Fibroblast of lung (primary cell): ENCODE data around the gene DOK1. TPM values are rescaled to one million over a fixed set of nuclear protein-coding genes. Genes with fewer than 3 reads are reported as not detected.

Source experiments
- DNase-seq, 2 donors: peaks; one replicate each; pipeline versions ENCODE4 v3.0.0 to v3.0.0-alpha.2; 2010; ENCODE audit warnings: low read depth in 2 of 2
- H2AFZ ChIP-seq: 2 replicates; pipeline ENCODE4 v1.5.1; 2012; ENCODE audit warnings: low read length, control low read depth, inconsistent platforms
- H3K27ac ChIP-seq: 2 replicates; pipeline ENCODE4 v1.5.1; 2011; ENCODE audit warnings: low read length, control low read depth; ENCODE audit not compliant: insufficient read depth
- H3K27me3 ChIP-seq: 2 replicates; pipeline ENCODE4 v1.5.1; 2011; ENCODE audit warnings: mild to moderate bottlenecking, low read length; ENCODE audit not compliant: control insufficient read depth, insufficient read depth
- H3K36me3 ChIP-seq: 2 replicates; pipeline ENCODE4 v1.5.1; 2011; ENCODE audit warnings: low read length; ENCODE audit not compliant: control insufficient read depth, insufficient read depth
- H3K4me1 ChIP-seq: 2 replicates; pipeline ENCODE4 v1.5.1; 2011; ENCODE audit warnings: low read length; ENCODE audit not compliant: control insufficient read depth, insufficient read depth; ENCODE audit errors: extremely low read depth
- H3K4me2 ChIP-seq: 2 replicates; pipeline ENCODE4 v1.5.1; 2011; ENCODE audit warnings: low read length, control low read depth; ENCODE audit not compliant: insufficient read depth; ENCODE audit errors: extremely low read depth
- H3K4me3 ChIP-seq, 4 experiments: fragments of 200-600 bp in 1 of 4; sonication (generic) in 1 of 4; replicated peaks in 1 of 4; 2 replicates each; pipeline ENCODE4 v1.5.1; 2011 to 2016; ENCODE audit warnings: low read length in 4 of 4, low read depth in 3 of 4, mild to moderate bottlenecking in 3 of 4, control low read depth in 2 of 4, inconsistent platforms in 1 of 4, mixed read lengths in 1 of 4; ENCODE audit not compliant: insufficient read depth in 1 of 4; ENCODE audit errors: control extremely low read depth in 1 of 4
- H3K79me2 ChIP-seq: 2 replicates; pipeline ENCODE4 v1.5.1; 2012; ENCODE audit warnings: mild to moderate bottlenecking, low read length, inconsistent platforms; ENCODE audit not compliant: control insufficient read depth, insufficient read depth
- H3K9ac ChIP-seq: 2 replicates; pipeline ENCODE4 v1.5.1; 2011; ENCODE audit warnings: mild to moderate bottlenecking, low read length, control low read depth; ENCODE audit not compliant: insufficient read depth
- H3K9me3 ChIP-seq: 2 replicates; pipeline ENCODE4 v1.5.1; 2012; ENCODE audit warnings: low read depth, low read length; ENCODE audit not compliant: control insufficient read depth, insufficient read depth
- H4K20me1 ChIP-seq: 2 replicates; pipeline ENCODE4 v1.5.1; 2011; ENCODE audit warnings: low read length; ENCODE audit not compliant: control insufficient read depth, insufficient read depth; ENCODE audit errors: extremely low read depth
- EZH2 ChIP-seq: IDR thresholded peaks from 2 replicates; pipeline ENCODE4 v1.5.1; 2012; ENCODE audit warnings: low read length, control low read depth, mild to moderate bottlenecking; ENCODE audit errors: missing control alignments
- polyA plus RNA-seq, 2 donors: library from polyadenylated mRNA; depleted of rRNA in 1 of 2; stranded (reverse) in 1 of 2; unstranded in 1 of 2; fragments of >200 nt; gene quantifications; 2 replicates each; pipeline ENCODE4 v1.2.1, GENCODE V29; 2011 to 2012; ENCODE audit warnings: missing spikeins in 1 of 2
- total RNA-seq: library from RNA; depleted of rRNA; stranded (reverse); fragments of >200 nt; gene quantifications from 2 replicates; pipeline ENCODE4 v1.2.1, GENCODE V29; 2014
- TF ChIP-seq, protein P1 (sequence below), 2 donors: IDR thresholded peaks in 1 of 2; conservative IDR thresholded peaks in 1 of 2; 1 replicate in 1 of 2; 2 replicates in 1 of 2; pipeline ENCODE4 v1.5.1; 2011 to 2012; ENCODE audit warnings: low read length in 2 of 2, control low read depth in 1 of 2, inconsistent platforms in 1 of 2, low read depth in 1 of 2, mild to moderate bottlenecking in 1 of 2

The DOK1 gene
- total and polyA plus RNA-seq, 2 donors (not counting 1 experiment from before 2014, with no cell fraction given) = 11.4 to 31.7 TPM

GRCh38 chr2:74554820-74555531, 456 bp downstream of the DOK1 start:
- H3K4me2 ChIP-seq = peak overlapping the region; percentile 85
- peak overlapping the region; percentile 52 for H3K27ac ChIP-seq
- peaks cover 4% of the 10 kb centered on the region for H3K4me1 ChIP-seq
- peak overlapping the region; percentile 35 for H3K9ac ChIP-seq
- peaks cover 4% of the 10 kb centered on the region for H3K36me3 ChIP-seq
- H3K79me2 ChIP-seq = peaks cover 3% of the 10 kb centered on the region
- peak overlapping the region; percentile 82 for H2AFZ ChIP-seq
- peak overlapping the region; percentile 52 to 98 (median 74) for H3K4me3 ChIP-seq
- no peaks in the 10 kb centered on the region for H3K27me3 ChIP-seq
- peak; percentile 31 to 53 for DNase-seq
- no peaks in the 10 kb centered on the region for H3K9me3 ChIP-seq
- TF ChIP-seq EZH2 = no peak
- H4K20me1 ChIP-seq = no peaks in the 10 kb centered on the region

DNA sequence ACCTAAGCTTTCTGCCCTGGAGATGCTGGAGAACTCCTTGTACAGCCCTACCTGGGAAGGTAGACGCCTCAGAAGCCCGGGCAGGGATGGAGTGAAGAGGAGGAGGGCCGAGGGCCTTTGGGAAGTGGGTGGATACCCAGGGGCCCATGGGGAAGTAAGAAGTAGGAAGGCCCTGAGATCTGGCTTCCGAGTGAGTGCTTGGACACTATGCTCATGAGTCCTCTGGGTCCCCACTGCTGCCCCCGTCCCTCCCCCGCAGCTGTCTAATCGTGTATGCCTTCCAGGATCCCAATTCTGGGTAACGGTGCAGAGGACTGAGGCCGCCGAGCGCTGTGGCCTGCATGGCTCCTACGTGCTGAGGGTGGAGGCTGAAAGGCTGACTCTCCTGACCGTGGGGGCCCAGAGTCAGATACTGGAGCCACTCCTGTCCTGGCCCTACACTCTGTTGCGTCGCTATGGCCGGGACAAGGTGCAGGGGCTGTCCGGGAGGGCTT, 1.1 kb downstream of the DOK1 start:
- no peaks in the 10 kb centered on the region for H3K27me3 ChIP-seq
- no peak overlapping the region for H2AFZ ChIP-seq
- no peak for DNase-seq
- peak overlapping the region; percentile 85 for H3K4me2 ChIP-seq
- H3K9me3 ChIP-seq = no peaks in the 10 kb centered on the region
- TF ChIP-seq, protein P1, sequence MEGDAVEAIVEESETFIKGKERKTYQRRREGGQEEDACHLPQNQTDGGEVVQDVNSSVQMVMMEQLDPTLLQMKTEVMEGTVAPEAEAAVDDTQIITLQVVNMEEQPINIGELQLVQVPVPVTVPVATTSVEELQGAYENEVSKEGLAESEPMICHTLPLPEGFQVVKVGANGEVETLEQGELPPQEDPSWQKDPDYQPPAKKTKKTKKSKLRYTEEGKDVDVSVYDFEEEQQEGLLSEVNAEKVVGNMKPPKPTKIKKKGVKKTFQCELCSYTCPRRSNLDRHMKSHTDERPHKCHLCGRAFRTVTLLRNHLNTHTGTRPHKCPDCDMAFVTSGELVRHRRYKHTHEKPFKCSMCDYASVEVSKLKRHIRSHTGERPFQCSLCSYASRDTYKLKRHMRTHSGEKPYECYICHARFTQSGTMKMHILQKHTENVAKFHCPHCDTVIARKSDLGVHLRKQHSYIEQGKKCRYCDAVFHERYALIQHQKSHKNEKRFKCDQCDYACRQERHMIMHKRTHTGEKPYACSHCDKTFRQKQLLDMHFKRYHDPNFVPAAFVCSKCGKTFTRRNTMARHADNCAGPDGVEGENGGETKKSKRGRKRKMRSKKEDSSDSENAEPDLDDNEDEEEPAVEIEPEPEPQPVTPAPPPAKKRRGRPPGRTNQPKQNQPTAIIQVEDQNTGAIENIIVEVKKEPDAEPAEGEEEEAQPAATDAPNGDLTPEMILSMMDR (conservative IDR thresholded peaks at IDR 0.05 in 1 of 2, IDR thresholded peaks at IDR 0.05 in 1 of 2; ENCODE audit: low read depth in 1 of 2, low read length in 2 of 2) = no peak
- no peak for TF ChIP-seq EZH2
- H3K4me3 ChIP-seq = peak overlapping the region; percentile 52 to 98 (median 74)
- H3K27ac ChIP-seq = no peak overlapping the region
- H3K36me3 ChIP-seq = peaks cover 4% of the 10 kb centered on the region
- H4K20me1 ChIP-seq = no peaks in the 10 kb centered on the region
- peaks cover 4% of the 10 kb centered on the region for H3K4me1 ChIP-seq
- peak overlapping the region; percentile 35 for H3K9ac ChIP-seq
- H3K79me2 ChIP-seq = peaks cover 3% of the 10 kb centered on the region

DNA sequence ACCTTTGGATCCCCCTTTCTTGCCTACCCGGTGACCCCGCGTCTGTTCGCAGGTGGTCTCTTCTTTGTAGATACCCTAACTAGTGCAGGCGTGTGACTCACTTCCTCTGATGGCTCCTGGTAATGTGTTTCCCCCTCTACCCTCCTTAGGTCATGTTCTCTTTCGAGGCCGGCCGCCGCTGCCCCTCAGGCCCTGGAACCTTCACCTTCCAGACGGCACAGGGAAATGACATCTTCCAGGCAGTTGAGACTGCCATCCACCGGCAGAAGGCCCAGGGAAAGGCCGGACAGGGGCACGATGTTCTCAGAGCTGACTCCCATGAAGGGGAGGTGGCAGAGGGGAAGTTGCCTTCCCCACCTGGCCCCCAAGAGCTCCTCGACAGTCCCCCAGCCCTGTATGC, 1.6 kb downstream of the DOK1 start:
- no peak for DNase-seq
- H4K20me1 ChIP-seq = no peaks in the 10 kb centered on the region
- H3K9me3 ChIP-seq = no peaks in the 10 kb centered on the region
- H3K27me3 ChIP-seq = no peaks in the 10 kb centered on the region
- peaks cover 4% of the 10 kb centered on the region for H3K36me3 ChIP-seq
- no peak overlapping the region for H3K27ac ChIP-seq
- no peak overlapping the region for H2AFZ ChIP-seq
- H3K79me2 ChIP-seq = peaks cover 3% of the 10 kb centered on the region
- H3K4me3 ChIP-seq = no peak overlapping the region
- H3K4me2 ChIP-seq = no peak overlapping the region
- TF ChIP-seq, protein P1 (conservative IDR thresholded peaks at IDR 0.05 in 1 of 2, IDR thresholded peaks at IDR 0.05 in 1 of 2; ENCODE audit: low read depth in 1 of 2, low read length in 2 of 2) = no peak
- TF ChIP-seq EZH2 = no peak
- peaks cover 4% of the 10 kb centered on the region for H3K4me1 ChIP-seq
- H3K9ac ChIP-seq = no peak overlapping the region
